ENCODE results near the gene PPHLN1. TPM values are rescaled to one million over a fixed set of nuclear protein-coding genes. Genes with fewer than 3 reads are reported as not detected.

The PPHLN1 gene
- total and polyA plus RNA-seq, 12 donors: 15.4 to 41.8 (median 32.1) TPM

DNA sequence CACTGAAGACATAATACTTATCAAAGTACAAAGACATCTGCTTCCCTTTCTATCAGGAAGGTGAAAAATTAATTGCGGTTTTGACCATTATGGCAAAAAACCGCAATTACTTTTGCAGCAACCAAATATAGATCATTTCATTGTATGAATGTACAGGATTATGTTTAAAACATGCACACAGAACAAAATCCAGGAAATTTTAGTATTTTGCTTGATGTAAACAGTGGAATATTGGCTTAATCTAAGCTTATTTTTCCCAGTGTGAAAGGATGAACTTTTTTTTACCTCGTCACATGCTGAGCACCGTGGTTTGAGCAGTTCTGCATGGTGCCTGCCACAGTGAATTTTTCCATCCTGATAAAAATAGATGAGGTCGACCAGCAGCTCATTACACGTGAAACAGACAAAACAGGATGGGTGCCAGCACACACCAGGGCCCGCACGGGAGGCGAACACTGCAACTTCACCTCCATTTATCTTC is 142.4 kb downstream of the PPHLN1 start:
- DNase-seq (peak; percentile 30 to 69), ATAC-seq (peak; percentile 67 to 83 (median 76))
- H3K27me3 ChIP-seq: no peaks in the 10 kb centered on the region
- H3K27ac ChIP-seq: peak overlapping the region in 4 of 10 donors; percentile 11 to 69 (median 41)
- TF ChIP-seq CTCF (IDR thresholded peaks at IDR 0.05): no peak
- WGBS, 2 donors: 40 to 43% methylated on average over 9 of the region's 9 CpGs
- H3K9me3 ChIP-seq: no peaks in the 10 kb centered on the region
- intact Hi-C loops (cut with DNase I): no loop called here
- H3K4me3 ChIP-seq: no peak overlapping the region
- peaks cover 0 to 89% (median 45%) of the 10 kb centered on the region in 9 donors for H3K36me3 ChIP-seq
- H3K4me1 ChIP-seq: peaks cover 5 to 50% (median 39%) of the 10 kb centered on the region in 9 donors

DNA sequence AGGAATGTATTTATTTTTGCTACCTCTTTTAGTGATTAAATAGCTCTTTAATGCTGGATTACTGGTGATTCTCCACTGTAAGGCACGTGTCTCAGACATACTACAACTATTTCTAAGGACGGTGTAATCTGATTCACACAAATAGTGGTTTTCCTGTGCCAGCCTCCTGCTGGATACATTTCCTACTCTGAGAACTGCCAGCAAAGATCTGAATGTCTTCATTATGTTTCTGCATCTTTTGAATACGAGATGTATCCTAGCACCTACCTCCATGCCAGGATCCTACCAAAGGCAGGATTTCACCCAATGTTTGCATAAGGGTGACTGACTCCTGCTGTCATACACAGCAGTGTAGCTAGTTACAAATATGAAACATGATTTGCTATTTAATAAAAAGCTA is 143.0 kb downstream of the PPHLN1 start:
- no peak for DNase-seq
- intact Hi-C loops (cut with DNase I): no loop called here
- TF ChIP-seq CTCF (IDR thresholded peaks at IDR 0.05): no peak
- H3K27me3 ChIP-seq: no peaks in the 10 kb centered on the region
- ATAC-seq: no peak
- H3K4me3 ChIP-seq: peak overlapping the region in 3 of 10 donors; percentile 6 to 42 (median 6)
- H3K27ac ChIP-seq: peak overlapping the region in 5 of 10 donors; percentile 34 to 69 (median 41)
- no peaks in the 10 kb centered on the region for H3K9me3 ChIP-seq
- WGBS, 2 donors: 38 to 53% methylated on average over 3 of the region's 3 CpGs
- peaks cover 0 to 84% (median 40%) of the 10 kb centered on the region in 9 donors for H3K36me3 ChIP-seq
- peaks cover 9 to 54% (median 44%) of the 10 kb centered on the region in 9 donors for H3K4me1 ChIP-seq

DNA sequence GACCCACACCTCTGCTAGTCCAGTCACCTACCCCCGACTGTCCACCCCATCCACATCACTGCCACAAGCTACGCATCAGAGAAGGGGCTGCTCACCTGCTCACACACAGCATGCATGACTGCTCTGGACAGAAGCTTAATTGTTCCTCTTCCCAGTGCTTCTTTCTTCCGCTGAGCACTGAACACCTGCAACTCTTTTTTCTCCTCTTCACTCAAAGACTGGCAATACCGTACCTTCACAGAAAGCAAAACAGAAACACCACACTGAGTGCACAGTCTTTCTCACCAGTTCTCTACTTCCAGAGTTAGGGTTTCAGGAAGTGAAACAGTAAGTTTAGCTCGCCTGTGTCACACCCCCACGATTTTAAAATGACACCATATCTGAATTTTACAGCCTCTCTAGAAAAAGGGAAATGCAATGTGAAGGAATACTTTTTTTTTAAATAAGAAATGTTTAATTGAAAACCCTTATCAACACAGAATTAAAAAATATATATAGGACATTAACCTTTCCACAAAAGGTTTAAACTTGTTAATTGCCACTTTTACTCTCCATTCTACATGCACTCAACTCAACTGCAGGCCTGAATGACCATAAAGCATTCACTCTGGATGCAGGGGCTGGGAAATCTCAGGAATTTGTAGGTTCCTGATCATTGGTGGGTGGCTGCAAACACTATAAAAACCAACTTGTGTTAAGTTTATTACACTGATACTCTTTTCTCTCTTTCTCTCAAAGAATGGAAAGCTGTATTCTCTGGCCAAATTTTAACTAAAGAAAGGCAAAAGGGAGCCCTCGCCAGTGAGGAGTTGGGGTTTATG is 143.6 kb downstream of the PPHLN1 start:
- TF ChIP-seq CTCF (IDR thresholded peaks at IDR 0.05): no peak
- H3K27ac ChIP-seq: peak overlapping the region in 2 of 10 donors; percentile 34 to 69
- intact Hi-C loops (cut with DNase I): loop anchor here in 3 of 10 donors (10.0 kb wide), 3 partner anchors 325 to 865 kb away; partner anchors contain the start of gene GXYLT1 (in 1 of the 3)
- peak overlapping the region in 3 of 10 donors; percentile 6 to 42 (median 6) for H3K4me3 ChIP-seq
- DNase-seq: no peak
- WGBS, 2 donors: 78 to 84% methylated on average over 7 of the region's 7 CpGs
- H3K36me3 ChIP-seq: peaks cover 0 to 77% (median 33%) of the 10 kb centered on the region in 9 donors
- peaks cover 13 to 61% (median 50%) of the 10 kb centered on the region in 9 donors for H3K4me1 ChIP-seq
- ATAC-seq: peak in 1 of 8 donors; percentile 23
- no peaks in the 10 kb centered on the region for H3K9me3 ChIP-seq
- H3K27me3 ChIP-seq: no peaks in the 10 kb centered on the region

DNA sequence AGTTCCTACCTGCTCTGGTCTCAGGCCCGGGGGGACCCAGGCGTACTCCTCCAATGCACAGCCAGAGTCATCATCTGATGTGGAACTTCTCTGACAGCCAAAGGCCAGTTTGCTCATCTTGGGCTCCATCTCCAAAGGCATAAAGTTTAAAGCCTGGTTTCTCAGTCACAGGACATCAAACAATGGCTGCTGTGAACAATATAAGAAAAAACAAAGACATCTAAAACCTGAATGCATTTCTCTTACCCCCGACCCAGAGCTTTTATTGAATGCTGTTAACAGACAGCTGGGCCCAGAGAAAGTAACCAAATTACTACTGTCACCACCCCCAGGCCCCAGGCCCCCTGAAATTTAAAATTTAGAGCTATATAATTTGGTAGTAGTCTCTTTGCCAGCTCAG is 146.4 kb downstream of the PPHLN1 start:
- Histone ChIP-seq H3K9me3 (no peaks in the 10 kb centered on the region), H3K27ac (peak overlapping the region in 6 of 10 donors; percentile 1 to 48 (median 34)), H3K4me3 (no peak overlapping the region), H3K27me3 (no peaks in the 10 kb centered on the region), H3K36me3 (peaks cover 0 to 49% (median 16%) of the 10 kb centered on the region in 9 donors), H3K4me1 (peaks cover 18 to 73% (median 62%) of the 10 kb centered on the region in 9 donors)
- WGBS, 2 donors: 76 to 80% methylated on average over 3 of the region's 3 CpGs
- intact Hi-C loops (cut with DNase I): loop anchor here in 3 of 10 donors (10.0 kb wide), 3 partner anchors 328 to 862 kb away; partner anchors contain the start of gene GXYLT1 (in 1 of the 3)
- no peak for TF ChIP-seq CTCF (IDR thresholded peaks at IDR 0.05)
- no peak for DNase-seq
- ATAC-seq: no peak

Measured in heart right ventricle (tissue), 16 donors.